ENCODE measurements around the gene CFTR.

CFTR gene

GRCh38 chr7:117445206-117445605 lies 34.6 kb upstream of the CFTR start:
- Histone ChIP-seq H4K20me1 (ENCODE audit: insufficient read depth, low read length) (no peaks in the 10 kb centered on the region), H3K27ac (ENCODE audit: low read length) (no peak overlapping the region), H3K36me3 (ENCODE audit: insufficient read depth, low read length) (no peaks in the 10 kb centered on the region), H3K9ac (ENCODE audit: low read depth, low read length) (no peak overlapping the region), H3K4me2 (ENCODE audit: insufficient read depth, low read length) (no peak overlapping the region), H2AFZ (ENCODE audit: low read depth, low read length) (no peak overlapping the region), H3K4me1 (ENCODE audit: insufficient read depth, low read length) (no peaks in the 10 kb centered on the region), H3K27me3 (ENCODE audit: insufficient read depth, low read length, poor library complexity) (no peaks in the 10 kb centered on the region), H3K79me2 (ENCODE audit: insufficient read depth, low read length) (no peaks in the 10 kb centered on the region), H3K9me3 (ENCODE audit: insufficient read depth, low read length, severe bottlenecking) (peaks cover 5% of the 10 kb centered on the region), H3K4me3 (ENCODE audit: low read depth in 1 of 2, low read length in 2 of 2) (no peak overlapping the region)
- no peak for DNase-seq
- TF ChIP-seq EZH2 (IDR thresholded peaks at IDR 0.05; ENCODE audit: borderline replicate concordance, low read depth, low read length, severe bottlenecking): no peak
- TF ChIP-seq CTCF (IDR thresholded peaks at IDR 0.05; ENCODE audit: borderline replicate concordance, extremely low read depth, low read length, poor library complexity, severe bottlenecking): no peak
- no peak for ATAC-seq (ENCODE audit: insufficient read depth, low read depth)

- no peaks in the 10 kb centered on the region for H3K36me3 ChIP-seq (ENCODE audit: insufficient read depth, low read length)
- DNase-seq: no peak
- H3K4me3 ChIP-seq (ENCODE audit: low read depth in 1 of 2, low read length in 2 of 2): no peak overlapping the region
- TF ChIP-seq EZH2 (IDR thresholded peaks at IDR 0.05; ENCODE audit: borderline replicate concordance, low read depth, low read length, severe bottlenecking) (no peak), CTCF (IDR thresholded peaks at IDR 0.05; ENCODE audit: borderline replicate concordance, extremely low read depth, low read length, poor library complexity, severe bottlenecking) (no peak)
- no peak overlapping the region for H3K27ac ChIP-seq (ENCODE audit: low read length)
- no peak overlapping the region for H3K9ac ChIP-seq (ENCODE audit: low read depth, low read length)
- no peak overlapping the region for H3K4me2 ChIP-seq (ENCODE audit: insufficient read depth, low read length)
- no peaks in the 10 kb centered on the region for H4K20me1 ChIP-seq (ENCODE audit: insufficient read depth, low read length)
- H3K4me1 ChIP-seq (ENCODE audit: insufficient read depth, low read length): no peaks in the 10 kb centered on the region
- no peak for ATAC-seq (ENCODE audit: insufficient read depth, low read depth)
- H3K9me3 ChIP-seq (ENCODE audit: insufficient read depth, low read length, severe bottlenecking): peaks cover 5% of the 10 kb centered on the region
- no peaks in the 10 kb centered on the region for H3K79me2 ChIP-seq (ENCODE audit: insufficient read depth, low read length)
- no peaks in the 10 kb centered on the region for H3K27me3 ChIP-seq (ENCODE audit: insufficient read depth, low read length, poor library complexity)
- no peak overlapping the region for H2AFZ ChIP-seq (ENCODE audit: low read depth, low read length)
Observed at GRCh38 chr7:117446220-117446815, 33.5 kb upstream of the CFTR start.

- H3K9me3 ChIP-seq (ENCODE audit: insufficient read depth, low read length, severe bottlenecking): no peaks in the 10 kb centered on the region
- H3K4me1 ChIP-seq (ENCODE audit: insufficient read depth, low read length): no peaks in the 10 kb centered on the region
- H3K4me3 ChIP-seq (ENCODE audit: low read depth in 1 of 2, low read length in 2 of 2): no peak overlapping the region
- no peak overlapping the region for H2AFZ ChIP-seq (ENCODE audit: low read depth, low read length)
- no peak overlapping the region for H3K4me2 ChIP-seq (ENCODE audit: insufficient read depth, low read length)
- TF ChIP-seq EZH2 (IDR thresholded peaks at IDR 0.05; ENCODE audit: borderline replicate concordance, low read depth, low read length, severe bottlenecking): no peak
- TF ChIP-seq CTCF (IDR thresholded peaks at IDR 0.05; ENCODE audit: borderline replicate concordance, extremely low read depth, low read length, poor library complexity, severe bottlenecking): no peak
- H3K36me3 ChIP-seq (ENCODE audit: insufficient read depth, low read length): no peaks in the 10 kb centered on the region
- no peak for DNase-seq
- no peaks in the 10 kb centered on the region for H3K27me3 ChIP-seq (ENCODE audit: insufficient read depth, low read length, poor library complexity)
- H3K79me2 ChIP-seq (ENCODE audit: insufficient read depth, low read length): no peaks in the 10 kb centered on the region
- H3K27ac ChIP-seq (ENCODE audit: low read length): no peak overlapping the region
- H3K9ac ChIP-seq (ENCODE audit: low read depth, low read length): no peak overlapping the region
- no peaks in the 10 kb centered on the region for H4K20me1 ChIP-seq (ENCODE audit: insufficient read depth, low read length)
- ATAC-seq (ENCODE audit: insufficient read depth, low read depth): no peak
Observed at GRCh38 chr7:117448655-117449054, 31.2 kb upstream of the CFTR start.

Measured in DND-41 (cell line).